ENCODE measurements around the gene NR1H3. TPM values are rescaled to one million over a fixed set of nuclear protein-coding genes. Genes with fewer than 3 reads are reported as not detected.
A peak's percentile ranks its signal among the peaks of the same experiment; 100 is the strongest.

Gene NR1H3
- total and polyA plus RNA-seq, 12 donors, result 15.4 to 246 (median 47.2) TPM

- DNase-seq, result peak; percentile 86 to 95 (median 92)
- 0 to 1% (median 0%) methylated on average over 21 to 45 of the region's 45 CpGs for WGBS, 4 donors
- H3K27ac ChIP-seq, result peak within 1 kb of the TSS; percentile 28 to 92 (median 81)
- no peaks in the 10 kb centered on the region for H3K9me3 ChIP-seq (replicated peaks in 1 of 3)
- intact Hi-C loops (cut with DNase I), result no loop called here
- peaks cover 21 to 33% of the 10 kb centered on the region in 2 donors for H3K4me1 ChIP-seq (replicated peaks in 1 of 2)
- H3K27me3 ChIP-seq, result no peaks in the 10 kb centered on the region
- H3K4me3 ChIP-seq, result peak within 1 kb of the TSS; percentile 67 to 98 (median 82)
- TF ChIP-seq POLR2A (IDR thresholded peaks at IDR 0.05) (peak; percentile 64 to 84), CTCF (IDR thresholded peaks at IDR 0.05) (peak in 3 of 6 experiments; percentile 25 to 37 (median 36))
- peaks cover 0 to 30% of the 10 kb centered on the region in 2 donors for H3K36me3 ChIP-seq (replicated peaks in 1 of 2)
Observed at GRCh38 chr11:47248664-47249377, 9.0 kb upstream of the NR1H3 start, which contains the start of gene ACP2. TSS of gene ACP2 (minus strand) at chr11:47248814. CDS start at chr11:47248789, 25 bp downstream.

GRCh38 chr11:47249378-47249715 lies 8.4 kb upstream of the NR1H3 start:
- Histone ChIP-seq H3K9me3 (replicated peaks in 1 of 3) (no peaks in the 10 kb centered on the region), H3K36me3 (replicated peaks in 1 of 2) (peaks cover 0 to 25% of the 10 kb centered on the region in 2 donors), H3K4me1 (replicated peaks in 1 of 2) (peaks cover 27 to 38% of the 10 kb centered on the region in 2 donors), H3K4me3 (peak overlapping the region; percentile 67 to 98 (median 82)), H3K27me3 (no peaks in the 10 kb centered on the region), H3K27ac (peak overlapping the region in 4 of 5 donors; percentile 78 to 92 (median 82))
- TF ChIP-seq POLR2A (IDR thresholded peaks at IDR 0.05) (no peak), CTCF (IDR thresholded peaks at IDR 0.05) (no peak)
- no peak for DNase-seq
- 60 to 70% (median 65%) methylated on average over 3 of the region's 3 CpGs for WGBS, 4 donors
- intact Hi-C loops (cut with DNase I), result no loop called here

- intact Hi-C loops (cut with DNase I), result no loop called here
- no peaks in the 10 kb centered on the region for H3K9me3 ChIP-seq (replicated peaks in 1 of 3)
- H3K27ac ChIP-seq, result no peak overlapping the region
- H3K27me3 ChIP-seq, result no peaks in the 10 kb centered on the region
- WGBS, 4 donors, result 84 to 93% (median 88%) methylated on average over 3 of the region's 3 CpGs
- H3K4me1 ChIP-seq (replicated peaks in 1 of 2), result peaks cover 35 to 58% of the 10 kb centered on the region in 2 donors
- TF ChIP-seq CTCF (IDR thresholded peaks at IDR 0.05), result no peak
- TF ChIP-seq POLR2A (IDR thresholded peaks at IDR 0.05), result no peak
- no peak overlapping the region for H3K4me3 ChIP-seq
- peaks cover 0 to 3% of the 10 kb centered on the region in 2 donors for H3K36me3 ChIP-seq (replicated peaks in 1 of 2)
- no peak for DNase-seq
Observed at GRCh38 chr11:47251751-47252150, 6.0 kb upstream of the NR1H3 start.

GRCh38 chr11:47253660-47254059 lies 4.1 kb upstream of the NR1H3 start:
- no peaks in the 10 kb centered on the region for H3K27me3 ChIP-seq
- DNase-seq, result no peak
- H3K4me3 ChIP-seq, result no peak overlapping the region
- 85 to 94% (median 92%) methylated on average over 2 of the region's 2 CpGs for WGBS, 4 donors
- TF ChIP-seq CTCF (IDR thresholded peaks at IDR 0.05) (no peak), POLR2A (IDR thresholded peaks at IDR 0.05) (no peak)
- no peaks in the 10 kb centered on the region for H3K9me3 ChIP-seq (replicated peaks in 1 of 3)
- peaks cover 40 to 60% of the 10 kb centered on the region in 2 donors for H3K4me1 ChIP-seq (replicated peaks in 1 of 2)
- intact Hi-C loops (cut with DNase I), result no loop called here
- H3K36me3 ChIP-seq (replicated peaks in 1 of 2), result no peaks in the 10 kb centered on the region
- H3K27ac ChIP-seq, result peak overlapping the region; percentile 15 to 87 (median 83)
